ENCODE data around the gene PDK2.
"Not testable (repeated sequence)": the region's sequence is repeated elsewhere in the genome, so short reads cannot be mapped to it uniquely, and the experiment has no call there.

The PDK2 gene

DNA sequence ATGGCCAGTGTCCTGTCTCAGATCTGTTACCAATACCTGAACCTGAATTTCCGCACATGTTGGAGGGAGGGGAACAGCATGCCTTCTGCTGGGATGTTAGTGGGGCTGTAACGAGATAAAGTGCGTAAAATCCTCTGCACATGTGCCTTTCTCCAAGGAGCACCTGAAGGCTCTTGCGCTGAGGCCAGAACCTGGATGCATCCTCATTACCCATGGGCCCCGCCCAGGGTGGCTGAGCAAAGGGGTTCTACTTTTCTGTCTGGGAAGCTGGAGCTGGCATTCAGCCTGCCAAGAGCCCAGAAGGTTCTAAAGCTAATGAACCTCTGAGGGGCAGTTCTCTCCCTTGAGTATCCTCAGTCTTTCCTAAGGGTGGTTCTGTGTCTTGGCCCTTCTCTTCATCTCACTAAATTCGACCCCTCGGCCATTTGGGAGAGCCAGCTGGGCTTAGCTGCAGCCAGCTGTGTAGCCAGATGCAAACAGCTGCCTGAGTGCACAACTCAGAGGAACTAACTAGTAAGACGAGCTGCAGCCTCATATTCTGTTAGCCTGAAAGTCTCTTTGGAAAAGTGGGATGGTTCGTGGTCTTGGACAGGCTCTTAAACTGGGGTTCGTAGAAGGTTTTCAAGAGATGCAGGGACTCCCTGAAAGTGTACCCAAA lies 36.7 kb upstream of the PDK2 start:
- no peak for DNase-seq (ENCODE audit: low read depth in 2 of 2)

DNA sequence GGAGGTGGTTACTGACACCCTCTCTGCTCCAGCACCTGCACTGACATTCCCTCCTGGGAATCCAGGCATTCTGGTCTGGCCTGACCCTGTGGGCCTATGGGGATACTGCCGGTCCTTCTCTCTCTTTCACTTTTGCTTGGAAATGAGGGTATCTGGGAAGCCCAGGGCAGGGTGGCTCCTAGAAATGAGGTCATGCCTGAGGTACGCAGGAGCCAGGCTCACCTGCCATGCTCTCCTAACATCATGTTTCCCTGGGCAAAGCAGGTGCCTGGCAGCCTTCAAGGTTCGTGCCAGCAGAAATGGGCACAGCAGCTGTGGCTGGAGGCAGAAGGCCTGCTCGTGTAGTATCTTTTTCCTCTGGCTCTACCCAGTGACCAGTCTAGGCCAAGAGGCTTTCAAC lies 35.9 kb upstream of the PDK2 start:
- DNase-seq (ENCODE audit: low read depth in 2 of 2), result no peak

DNA sequence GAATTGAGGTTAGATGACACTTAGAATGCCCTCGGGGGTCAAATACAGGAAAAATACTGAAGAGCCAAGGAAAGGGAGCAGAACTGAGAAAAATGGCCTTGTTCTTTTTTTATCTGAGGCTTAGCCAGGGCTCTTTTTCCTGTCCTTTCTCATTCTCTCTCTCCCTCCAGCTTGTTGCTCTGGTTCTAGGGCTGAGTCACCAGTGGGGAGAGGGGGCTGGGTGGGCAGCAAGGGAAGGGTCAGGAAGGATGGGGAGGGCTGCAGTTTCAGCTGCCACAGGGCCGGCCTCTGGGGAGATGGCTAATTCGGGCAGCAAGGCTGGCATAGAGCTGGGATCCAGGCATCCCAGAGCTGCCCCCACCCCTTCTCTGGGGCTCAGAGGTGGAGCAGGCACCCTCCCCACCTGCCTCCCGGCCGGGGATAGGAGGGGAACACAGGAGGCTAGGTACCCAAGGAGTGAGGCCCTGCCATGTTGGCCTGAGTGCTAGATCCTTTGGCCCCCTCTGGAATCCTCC lies 35.3 kb upstream of the PDK2 start:
- no peak for DNase-seq (ENCODE audit: low read depth in 2 of 2)

- DNase-seq (ENCODE audit: low read depth in 2 of 2), result no peak
Observed at GRCh38 chr17:50060951-50061712, 34.0 kb upstream of the PDK2 start.

- not testable (repeated sequence) for DNase-seq (ENCODE audit: low read depth in 2 of 2)
Observed at GRCh38 chr17:50061713-50062045, 33.5 kb upstream of the PDK2 start.

DNA sequence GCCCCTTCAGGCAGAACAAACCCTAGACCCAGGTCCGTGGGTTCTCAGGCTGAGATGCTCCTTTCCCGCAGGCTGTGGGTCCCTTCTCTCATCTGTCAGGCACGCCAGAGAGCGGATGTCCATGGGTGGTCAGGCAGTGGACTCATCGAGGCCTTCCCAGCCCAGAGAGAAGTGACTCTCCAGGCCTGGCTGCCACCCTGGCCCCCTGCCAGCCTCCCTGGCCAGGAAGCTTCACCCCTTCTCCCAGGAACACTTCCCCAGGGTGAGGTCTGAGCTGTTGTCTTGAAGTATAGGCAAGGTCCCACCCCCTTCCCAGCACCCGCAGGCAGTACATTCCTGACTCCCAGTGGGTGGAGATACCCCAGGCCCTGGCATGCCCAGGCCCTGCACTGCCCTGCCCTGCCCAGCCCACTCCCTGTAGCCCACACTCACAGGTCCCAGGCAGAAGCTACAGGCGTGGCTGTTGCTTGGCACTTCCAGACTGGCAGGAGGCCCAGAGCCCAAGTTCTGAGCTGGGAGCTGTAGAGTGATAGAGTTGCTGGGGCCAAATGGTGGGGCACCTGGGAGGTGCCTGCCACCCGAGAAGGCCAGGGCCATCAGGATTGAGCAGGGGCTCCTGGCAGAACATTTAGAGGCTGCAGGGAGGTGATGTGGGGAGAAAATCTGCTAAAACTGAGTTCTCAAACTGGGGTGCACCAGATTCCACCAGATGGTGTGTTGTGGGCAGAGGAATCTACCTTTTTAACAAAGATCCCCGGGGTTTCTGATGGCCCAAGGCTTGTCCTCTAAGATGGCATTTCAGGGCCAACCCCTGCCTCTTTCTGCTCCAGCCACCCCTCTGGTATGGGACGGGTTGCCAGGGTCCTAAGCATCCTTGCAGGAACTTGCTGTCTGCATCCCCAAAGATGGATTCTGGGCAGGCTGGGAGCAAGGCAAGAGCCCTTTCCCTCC lies 32.6 kb upstream of the PDK2 start:
- no peak for DNase-seq (ENCODE audit: low read depth in 2 of 2)

DNA sequence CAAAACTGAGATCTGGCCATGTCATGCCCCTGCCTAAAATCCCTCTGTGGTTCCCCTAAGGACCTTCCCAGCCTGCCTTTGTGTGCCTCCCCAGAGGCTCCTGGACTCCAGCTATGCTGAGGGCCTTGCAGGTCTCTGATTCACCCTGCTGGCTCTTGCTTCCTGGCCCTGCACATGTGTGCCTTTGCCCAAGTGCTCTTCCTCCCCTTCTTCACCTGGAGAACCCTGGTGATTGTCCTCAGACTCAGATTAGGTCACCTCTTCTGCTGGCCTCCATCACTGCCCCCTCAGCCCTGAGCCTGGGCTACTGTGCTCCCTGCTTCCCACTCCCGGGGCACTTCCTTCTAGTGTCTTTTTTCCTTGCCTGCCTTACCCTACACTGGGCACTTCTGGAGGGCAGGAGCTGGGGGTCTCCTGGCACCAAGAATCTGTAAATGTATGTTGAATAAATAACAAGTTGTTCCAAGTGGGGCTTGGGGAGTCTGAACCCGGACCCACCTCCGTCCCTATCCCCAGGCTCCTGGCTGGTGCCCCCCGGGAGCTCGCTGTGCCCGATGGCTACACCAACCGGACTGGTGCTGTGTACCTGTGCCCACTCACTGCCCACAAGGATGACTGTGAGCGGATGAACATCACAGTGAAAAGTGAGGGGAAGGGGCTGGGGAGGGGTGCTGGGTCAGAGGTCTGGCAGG lies 31.4 kb upstream of the PDK2 start:
- DNase-seq (ENCODE audit: low read depth in 2 of 2), result no peak

- DNase-seq (ENCODE audit: low read depth in 2 of 2), result no peak
Observed at GRCh38 chr17:50064253-50065001, 30.7 kb upstream of the PDK2 start.

GRCh38 chr17:50065056-50065455 lies 30.1 kb upstream of the PDK2 start:
- no peak for DNase-seq (ENCODE audit: low read depth in 2 of 2)

GRCh38 chr17:50066995-50067394 lies 28.2 kb upstream of the PDK2 start:
- no peak for DNase-seq (ENCODE audit: low read depth in 2 of 2)

DNA sequence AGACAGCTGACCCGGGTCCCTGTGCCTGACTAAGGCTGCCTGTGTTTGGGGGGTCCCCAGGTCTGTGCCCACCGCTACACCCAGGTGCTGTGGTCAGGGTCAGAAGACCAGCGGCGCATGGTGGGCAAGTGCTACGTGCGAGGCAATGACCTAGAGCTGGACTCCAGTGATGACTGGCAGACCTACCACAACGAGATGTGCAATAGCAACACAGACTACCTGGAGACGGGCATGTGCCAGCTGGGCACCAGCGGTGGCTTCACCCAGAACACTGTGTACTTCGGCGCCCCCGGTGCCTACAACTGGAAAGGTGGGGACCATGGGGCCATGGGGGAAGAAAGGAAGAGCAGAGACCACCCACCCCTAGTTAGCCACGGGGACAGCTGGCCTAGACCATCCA lies 27.2 kb upstream of the PDK2 start:
- DNase-seq (ENCODE audit: low read depth in 2 of 2), result no peak

GRCh38 chr17:50070908-50071680 lies 24.1 kb upstream of the PDK2 start:
- no peak for DNase-seq (ENCODE audit: low read depth in 2 of 2)

GRCh38 chr17:50071692-50072091 lies 23.5 kb upstream of the PDK2 start:
- no peak for DNase-seq (ENCODE audit: low read depth in 2 of 2)

DNA sequence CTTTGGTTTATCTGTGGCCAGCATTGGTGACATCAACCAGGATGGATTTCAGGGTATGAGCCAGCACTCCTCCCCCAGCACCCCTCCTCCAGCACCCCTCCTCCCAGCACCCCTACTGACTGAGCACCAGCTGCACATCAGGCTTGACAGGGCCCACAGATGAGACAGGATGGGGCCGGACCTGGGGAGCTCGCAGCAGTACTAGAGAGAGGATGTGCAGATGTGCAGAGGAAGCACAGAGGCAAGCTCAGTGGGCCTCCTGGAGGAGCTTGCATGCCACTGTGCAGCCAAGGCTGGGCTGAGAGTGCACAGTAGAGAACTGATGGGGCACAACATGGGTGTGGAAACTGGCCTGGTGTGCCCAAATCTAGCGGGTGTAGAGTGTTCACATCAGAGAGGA lies 23.0 kb upstream of the PDK2 start:
- DNase-seq (ENCODE audit: low read depth in 2 of 2), result no peak

DNA sequence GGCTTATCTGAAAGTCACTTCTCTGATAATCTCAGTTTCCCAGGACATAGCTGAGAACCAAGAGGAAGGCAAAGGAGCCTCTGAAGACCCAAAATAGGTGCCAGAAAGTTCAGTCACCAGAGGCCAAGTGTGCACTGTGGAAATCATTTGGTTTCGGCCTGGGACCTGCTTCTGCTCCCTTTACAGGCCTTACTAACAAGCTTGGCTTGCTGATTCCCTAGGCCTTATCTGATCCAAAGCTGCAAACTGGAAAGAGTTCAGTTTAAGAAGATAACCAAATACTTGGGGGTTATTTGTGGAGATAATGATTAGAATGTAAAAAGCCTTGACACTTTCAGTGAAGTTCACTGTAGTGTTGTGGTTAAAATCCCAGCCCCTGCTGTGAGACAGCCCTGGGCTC lies 22.2 kb upstream of the PDK2 start:
- no peak for DNase-seq (ENCODE audit: low read depth in 2 of 2)

DNA sequence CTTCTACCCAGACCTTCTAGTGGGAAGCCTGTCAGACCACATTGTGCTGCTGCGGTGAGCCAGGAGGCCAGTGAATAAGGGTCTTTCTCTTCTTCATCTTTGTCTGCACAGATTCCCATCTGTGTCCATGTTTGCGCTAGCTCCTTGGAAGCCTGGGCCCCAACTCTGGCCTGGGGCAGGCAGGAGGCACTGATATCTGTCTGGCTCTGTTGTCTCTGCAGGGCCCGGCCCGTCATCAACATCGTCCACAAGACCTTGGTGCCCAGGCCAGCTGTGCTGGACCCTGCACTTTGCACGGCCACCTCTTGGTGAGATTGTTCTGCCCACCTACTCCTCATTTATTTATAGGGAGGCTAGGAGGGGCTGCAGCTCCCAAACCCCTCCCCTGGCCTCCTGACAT lies 20.9 kb upstream of the PDK2 start:
- DNase-seq (ENCODE audit: low read depth in 2 of 2), result no peak

GRCh38 chr17:50075446-50076032 lies 19.6 kb upstream of the PDK2 start:
- no peak for DNase-seq (ENCODE audit: low read depth in 2 of 2)

DNA sequence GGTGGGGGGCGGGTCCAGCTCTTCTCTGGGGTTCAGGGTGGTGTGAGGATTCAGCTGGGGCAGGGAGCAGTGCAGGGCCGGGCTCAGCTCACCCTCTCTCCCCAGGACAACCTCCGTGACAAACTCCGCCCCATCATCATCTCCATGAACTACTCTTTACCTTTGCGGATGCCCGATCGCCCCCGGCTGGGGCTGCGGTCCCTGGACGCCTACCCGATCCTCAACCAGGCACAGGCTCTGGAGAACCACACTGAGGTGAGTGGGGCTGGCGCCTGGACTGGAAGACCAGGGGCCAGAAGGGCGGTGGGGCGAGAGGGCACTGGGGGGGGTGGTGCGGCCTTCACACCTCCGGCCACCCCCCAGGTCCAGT lies 18.9 kb upstream of the PDK2 start:
- DNase-seq (ENCODE audit: low read depth in 2 of 2), result no peak

- no peak for DNase-seq (ENCODE audit: low read depth in 2 of 2)
Observed at GRCh38 chr17:50076591-50077235, 18.4 kb upstream of the PDK2 start.
